GM21717 (cell line): ENCODE data around the gene PRKAR1B.

Source experiments
- ATAC-seq: cut with Tn5 transposase; IDR thresholded peaks from one replicate; pipeline ENCODE4 v1.9.1; 2021; ENCODE audit warnings: mild to moderate bottlenecking, moderate library complexity; ENCODE audit not compliant: unreplicated experiment

PRKAR1B gene

DNA sequence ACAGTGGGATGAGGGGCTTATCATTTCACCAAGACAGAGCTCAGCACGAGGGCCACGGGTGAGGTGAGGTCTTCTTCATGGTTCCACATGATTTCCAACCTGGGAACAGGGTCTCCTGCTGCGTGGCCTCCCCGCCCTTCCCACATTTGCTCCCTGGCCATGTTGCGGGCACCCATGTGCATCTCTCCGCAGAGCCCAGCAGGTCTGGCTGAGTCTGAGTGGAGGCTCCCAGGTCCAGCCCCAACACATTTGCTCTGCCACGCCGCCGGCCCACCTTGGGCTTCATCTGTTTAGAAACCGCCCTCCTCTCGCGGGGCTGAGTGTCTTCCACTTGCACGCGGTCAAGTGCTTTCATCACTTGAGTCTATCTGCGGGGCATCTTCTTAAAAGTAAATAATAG is 14.8 kb upstream of the PRKAR1B start:
- no peak for ATAC-seq

DNA sequence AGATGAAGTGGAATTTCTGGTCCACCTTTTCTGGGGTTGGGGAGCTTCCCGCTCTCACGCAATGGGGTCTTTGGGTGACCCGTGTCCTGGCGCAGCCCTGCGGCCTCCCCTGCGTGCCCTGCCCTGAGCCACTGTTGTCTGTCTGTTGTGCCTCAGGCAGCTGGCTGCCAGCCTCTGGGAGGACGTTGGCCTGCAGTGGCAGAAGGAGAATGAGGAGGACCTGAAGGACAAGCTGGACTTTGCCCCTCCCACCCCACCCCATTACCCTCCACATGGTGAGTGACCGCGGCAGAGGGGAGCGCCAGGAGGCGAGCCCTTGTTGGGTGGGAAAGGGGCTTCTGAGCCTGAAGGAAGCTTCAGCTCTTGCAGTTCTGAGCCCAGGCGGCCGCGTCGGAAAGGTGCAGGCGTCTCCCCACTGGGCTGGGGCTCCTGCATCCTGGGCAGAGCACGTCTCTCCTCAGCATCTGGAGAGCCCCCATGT is 14.2 kb upstream of the PRKAR1B start:
- no peak for ATAC-seq

DNA sequence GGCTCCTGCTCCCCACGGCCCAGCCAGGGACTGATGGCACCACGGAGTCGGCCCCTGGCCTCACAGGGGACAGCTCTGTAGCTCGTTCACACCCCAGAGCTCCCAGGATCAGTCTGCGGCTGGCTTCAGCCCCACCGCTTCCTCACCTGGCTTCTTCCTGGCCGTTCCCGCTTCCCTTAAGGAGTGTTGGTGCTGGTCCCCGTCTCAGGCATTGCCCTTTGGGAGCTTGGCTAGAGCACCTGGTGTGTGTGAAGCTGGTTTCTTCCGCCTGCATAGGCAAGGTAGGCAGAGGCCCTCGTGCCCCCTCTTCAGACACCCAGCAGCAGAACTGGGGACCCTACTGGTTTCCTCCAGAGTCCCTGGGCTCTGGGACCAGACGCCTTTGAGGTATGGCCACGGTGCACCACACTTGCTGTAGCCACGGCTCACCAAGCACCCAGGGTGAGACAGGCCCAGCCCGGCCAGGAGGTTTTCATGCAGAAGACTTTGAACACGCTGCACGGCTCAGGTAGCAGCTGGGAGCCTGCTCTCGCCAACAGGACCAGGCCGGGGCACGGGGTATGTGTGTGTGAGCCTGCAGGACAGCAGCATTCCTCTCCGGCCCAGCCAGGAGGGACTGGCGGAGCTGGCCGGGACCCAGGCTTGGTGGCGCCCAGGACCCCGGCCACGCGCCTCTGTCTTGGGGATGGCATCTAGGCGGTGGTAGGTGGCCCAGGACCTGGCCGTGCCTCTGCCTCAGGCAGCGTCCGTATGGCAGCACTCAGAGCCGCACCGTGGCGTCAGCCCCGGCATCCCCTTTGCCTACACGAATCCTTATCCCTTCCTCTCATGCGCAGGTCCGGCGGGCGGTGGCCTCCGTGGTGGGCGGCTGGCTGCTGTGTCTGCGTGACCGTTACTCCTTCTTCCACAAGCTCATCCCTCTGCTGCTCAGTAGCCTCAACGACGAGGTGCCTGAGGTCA is 13.2 kb upstream of the PRKAR1B start:
- ATAC-seq, result no peak

DNA sequence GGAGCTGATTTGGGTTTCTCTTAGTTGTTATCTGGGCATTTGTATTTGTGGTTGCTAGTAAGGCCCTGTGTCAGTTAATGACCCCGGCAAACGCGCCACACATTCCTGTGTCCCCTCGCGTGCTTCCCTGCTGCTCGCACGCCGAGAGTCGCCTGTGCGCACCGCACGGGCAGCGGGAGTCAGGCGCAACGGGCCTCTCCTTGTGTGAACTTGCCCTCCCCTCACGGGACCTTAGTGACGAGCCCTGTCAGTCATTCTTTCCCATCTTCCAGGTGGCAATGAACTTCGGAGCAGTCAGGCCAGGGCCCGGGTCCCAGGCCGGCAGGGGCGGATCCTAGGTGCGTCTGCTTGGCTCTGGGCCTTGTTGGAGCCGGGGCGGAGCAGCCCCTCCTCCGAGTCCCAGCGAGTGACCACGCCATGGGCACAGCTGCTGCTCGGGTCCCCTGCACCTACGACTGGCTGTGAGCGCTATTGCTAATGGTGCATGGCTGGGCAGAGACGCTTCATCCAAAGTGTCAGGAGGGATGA is 12.4 kb upstream of the PRKAR1B start:
- no peak for ATAC-seq

DNA sequence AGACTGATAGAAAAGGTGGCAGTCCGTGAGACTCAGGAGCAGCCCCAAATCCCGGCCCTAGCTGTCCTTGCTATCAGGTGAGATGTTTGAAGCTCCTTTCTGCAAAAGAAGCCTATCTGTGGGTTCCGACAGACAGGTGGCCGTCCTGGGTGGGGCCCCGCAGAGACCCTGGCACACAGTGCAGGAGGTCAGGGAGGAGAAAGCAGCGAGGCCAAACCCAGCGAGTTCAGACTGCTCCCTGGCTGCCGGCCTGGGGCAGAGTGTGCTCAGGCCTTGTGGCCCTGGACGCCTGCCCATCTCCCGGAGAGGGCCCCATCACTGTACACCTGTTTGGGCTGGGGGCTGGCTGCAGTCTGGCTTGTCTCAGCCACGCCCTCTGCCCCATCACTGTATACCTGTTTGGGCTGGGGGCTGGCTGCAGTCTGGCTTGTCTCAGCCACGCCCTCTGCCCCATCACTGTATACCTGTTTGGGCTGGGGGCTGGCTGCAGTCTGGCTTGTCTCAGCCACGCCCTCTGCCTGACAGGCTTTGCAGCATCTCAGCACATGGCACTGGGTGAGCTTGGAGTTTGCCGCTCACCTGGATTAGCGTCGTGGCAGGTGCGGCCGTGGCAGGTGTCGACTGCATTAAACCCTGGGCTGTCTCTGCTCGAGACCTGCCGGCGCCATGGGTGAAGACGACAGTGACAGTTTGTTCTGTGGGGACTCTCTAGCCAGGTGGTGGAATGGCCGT is 11.8 kb upstream of the PRKAR1B start:
- ATAC-seq, result no peak

DNA sequence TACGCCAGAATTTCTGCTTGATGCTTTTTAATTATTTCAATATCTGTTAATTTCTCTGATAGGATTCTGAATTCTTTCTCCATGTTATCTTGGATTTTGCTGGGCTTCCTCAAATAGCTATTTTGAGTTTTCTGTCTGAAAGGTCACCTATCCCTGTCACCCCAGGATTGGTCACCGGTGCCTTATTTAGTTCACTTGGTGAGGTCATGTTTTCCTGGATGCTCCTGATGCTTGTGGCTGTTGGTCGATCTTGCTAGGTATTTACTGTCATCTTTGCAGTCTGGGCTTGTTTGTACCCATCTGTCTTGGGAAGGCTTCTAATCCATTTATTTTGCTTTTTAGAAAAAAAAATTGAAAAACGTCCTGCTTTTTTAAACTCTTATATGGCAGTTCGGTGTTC is 11.2 kb upstream of the PRKAR1B start:
- ATAC-seq, result no peak

DNA sequence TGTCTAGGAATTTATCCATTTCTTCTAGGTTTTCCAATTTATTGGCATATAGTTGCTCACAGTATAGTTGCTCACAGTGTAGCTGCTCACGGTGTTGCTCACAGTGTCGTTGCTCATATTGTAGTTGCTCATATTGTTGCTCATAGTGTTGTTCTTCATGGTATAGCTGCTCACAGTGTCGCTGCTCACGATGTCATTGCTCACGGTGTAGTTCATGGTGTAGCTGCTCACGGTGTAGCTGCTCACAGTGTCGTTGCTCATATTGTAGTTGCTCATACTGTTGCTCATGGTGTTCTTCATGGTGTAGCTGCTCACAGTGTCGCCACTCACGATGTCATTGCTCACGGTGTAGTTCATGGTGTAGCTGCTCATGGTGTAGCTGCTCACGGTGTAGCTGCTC is 7.7 kb upstream of the PRKAR1B start:
- no peak for ATAC-seq

DNA sequence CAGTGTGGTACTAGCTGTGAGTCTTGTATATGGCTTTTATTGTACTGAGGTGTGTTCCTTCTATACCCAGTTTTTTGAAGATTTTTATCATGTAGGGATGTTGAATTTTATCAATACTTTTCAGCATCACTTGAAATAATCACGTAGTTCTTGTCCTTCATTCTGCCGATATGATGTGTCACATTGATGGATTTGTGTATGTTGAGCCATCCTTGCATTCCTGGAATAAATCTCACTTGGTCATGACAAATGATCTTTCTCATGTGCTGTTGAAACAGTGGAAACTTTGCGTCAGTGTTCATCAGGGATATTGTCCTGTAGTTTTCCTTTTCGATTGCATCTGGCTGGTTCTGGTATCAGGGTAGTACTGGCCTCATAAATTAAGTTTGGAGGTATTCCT is 7.1 kb upstream of the PRKAR1B start:
- no peak for ATAC-seq

DNA sequence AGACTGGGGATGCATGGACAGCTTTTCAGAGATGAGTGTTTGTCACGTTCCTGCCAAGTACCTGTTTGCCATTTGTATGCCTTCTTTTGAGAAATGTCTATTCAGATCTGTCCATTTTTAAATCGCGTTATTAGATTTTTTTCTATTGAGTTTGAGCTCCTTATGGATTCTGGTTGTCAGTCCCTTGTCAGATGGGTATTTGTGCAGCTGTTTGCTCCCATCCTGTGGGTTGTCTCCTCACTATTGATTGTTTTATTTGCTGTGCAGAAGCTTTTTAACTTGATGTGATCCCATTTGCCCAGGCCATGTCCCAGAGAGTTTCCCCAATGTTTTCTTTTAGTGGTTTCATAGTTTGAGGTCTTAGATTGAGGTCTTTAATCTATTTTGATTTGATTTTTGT is 5.5 kb upstream of the PRKAR1B start:
- no peak for ATAC-seq

DNA sequence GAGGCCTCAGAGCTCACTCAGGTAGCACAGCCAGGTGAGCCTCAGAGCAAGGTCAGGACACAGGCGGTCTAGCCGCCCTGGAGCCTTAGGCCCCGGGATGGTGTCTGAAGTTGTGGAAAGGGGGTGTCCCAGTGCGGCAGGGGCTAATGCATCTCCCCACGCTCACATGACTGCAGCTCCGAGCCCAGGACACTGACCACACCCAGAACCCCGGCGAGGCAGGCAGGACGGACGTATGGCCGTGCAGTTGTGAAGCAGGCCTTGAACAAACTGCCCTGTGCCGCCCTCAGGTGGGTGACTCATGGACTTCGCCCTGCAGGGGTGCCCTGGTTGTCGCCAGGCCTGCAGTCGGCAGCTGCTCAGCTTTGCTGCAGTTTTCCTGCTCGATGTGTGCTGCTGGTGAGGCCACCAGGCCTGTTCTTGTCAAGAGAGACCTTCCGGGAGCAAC is 5.0 kb upstream of the PRKAR1B start:
- ATAC-seq, result no peak

DNA sequence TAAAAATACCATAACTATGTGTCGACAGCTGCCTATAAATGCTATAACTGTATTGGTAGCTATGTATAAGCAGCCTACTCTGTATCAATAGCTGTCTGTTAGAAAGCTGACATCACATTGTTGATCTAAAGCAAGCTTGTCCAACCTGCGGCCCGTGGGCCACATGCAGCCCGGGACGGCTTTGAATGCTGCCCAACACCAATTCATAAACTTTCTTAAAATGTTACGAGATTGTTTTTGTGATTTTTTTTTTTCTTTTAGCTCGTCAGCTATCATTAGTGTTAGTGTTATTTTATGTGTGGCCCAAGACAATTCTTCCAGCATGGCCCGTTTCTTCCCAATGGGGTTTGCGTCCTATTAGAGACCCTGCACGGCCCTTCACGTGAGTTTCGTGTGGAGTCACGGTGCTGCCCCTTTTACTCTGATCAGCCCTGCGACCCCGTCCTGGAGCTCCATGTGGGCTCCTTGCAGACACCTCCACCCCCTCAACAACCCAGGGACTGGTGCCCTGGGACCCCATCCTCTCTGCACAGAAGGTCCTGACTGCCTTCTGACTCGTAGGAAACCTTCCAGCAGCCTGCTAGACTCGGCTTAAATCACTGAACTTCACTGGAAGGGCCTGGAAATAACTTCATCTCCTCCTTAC is 4.5 kb upstream of the PRKAR1B start:
- ATAC-seq, result no peak

DNA sequence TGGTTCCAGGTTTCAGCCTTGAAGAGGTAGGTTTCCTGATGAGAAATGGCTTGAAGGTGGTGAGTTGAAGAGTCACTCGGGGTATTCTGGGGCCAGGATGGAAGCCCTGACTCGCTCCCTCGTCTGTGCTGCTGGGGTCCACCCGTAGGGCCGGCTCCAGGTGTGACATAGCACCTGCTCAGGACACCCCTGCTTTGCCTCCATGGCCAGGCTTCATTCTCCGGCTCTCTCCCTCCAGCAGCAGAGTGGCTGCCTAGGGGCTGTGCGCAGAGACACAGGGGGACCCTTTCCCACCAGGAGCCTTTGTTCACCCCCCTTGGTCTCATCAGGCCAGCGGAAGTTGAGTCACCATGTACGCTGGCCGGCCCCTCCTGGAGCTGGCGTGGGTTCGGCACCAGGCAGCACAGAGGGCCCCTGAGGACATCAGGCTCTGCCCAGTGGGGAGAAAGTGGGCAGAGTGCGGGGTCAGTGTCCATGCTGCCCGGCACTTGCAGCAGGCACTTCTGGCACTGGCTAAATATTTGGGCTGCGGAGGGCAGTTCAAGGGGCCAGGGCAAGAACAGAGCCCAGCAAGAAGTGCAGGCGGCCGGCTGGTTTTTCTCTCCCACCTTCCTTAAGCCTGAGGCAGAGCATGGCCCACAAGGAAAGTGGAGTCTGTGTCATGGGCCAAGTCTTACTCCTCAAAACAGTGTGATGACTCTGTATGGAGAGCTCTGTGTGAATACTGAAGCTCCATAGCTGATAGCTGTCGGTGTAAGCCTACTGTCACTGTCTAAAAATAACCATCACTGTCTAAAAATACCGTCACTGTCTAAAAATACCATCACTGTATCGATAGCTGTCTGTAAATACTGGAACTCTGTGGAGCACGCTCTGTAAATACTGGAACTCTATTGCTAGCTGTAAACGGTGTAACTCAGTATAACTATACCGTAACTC is 3.7 kb upstream of the PRKAR1B start:
- no peak for ATAC-seq

DNA sequence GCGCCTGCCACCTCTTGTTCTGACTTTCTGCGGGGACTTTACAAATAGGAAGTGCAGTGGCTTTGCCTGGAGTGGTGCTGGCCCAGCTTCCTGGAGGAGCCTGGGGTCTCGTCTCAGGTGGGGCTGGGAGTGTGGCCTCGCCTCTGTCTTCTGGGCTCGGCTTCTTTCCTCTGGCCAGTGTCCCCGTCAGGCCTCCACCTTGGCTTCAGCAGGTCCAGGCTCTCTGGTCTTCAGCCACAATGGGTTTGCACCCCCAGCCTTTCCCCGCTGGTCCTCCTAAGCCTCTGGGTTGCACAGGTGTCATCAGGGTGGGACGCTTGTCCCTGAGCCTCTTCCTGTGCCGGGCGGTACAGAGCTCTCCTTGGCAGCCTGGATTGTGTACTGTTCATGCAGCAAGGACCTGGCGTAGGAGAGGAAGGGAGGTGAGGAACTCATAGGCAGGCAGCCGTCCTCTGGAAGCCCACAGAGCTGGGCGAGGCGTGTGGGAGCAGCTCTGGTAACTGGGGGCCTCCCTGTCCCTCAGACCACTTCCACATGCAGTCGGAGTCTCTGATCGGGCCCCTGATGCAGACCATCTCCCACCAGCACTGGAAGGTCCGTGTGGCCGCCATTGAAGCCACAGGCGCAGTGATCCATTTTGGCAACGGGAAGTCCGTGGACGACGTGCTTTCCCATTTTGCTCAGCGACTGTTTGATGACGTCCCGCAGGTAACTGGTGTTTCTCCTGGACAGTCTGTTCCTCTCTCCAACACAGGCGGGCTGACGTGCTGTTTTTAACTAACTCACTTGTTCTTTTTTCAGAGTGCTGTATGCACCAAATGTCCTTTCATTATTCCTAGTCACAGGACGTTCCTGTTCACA is 2.3 kb upstream of the PRKAR1B start:
- no peak for ATAC-seq

DNA sequence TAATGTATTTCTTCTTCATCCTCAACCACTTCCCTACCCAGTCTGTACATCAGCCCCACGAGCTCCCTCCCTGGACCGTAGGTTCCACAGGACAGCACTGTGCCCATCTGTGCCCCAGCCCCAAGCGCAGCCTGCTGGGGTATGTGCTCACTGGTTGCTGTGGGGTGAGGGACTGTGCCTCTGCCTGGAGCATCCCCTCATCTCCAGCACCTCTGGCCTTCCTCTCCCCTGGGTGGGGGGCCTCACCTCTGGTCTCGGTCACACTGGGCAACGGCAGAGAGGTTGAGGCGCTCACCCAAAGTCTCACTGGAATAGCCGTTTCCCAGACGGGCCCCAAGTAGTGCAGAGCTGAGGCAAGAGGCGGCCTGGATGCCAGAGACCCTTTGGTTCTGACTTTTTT is 1.5 kb upstream of the PRKAR1B start:
- no peak for ATAC-seq

DNA sequence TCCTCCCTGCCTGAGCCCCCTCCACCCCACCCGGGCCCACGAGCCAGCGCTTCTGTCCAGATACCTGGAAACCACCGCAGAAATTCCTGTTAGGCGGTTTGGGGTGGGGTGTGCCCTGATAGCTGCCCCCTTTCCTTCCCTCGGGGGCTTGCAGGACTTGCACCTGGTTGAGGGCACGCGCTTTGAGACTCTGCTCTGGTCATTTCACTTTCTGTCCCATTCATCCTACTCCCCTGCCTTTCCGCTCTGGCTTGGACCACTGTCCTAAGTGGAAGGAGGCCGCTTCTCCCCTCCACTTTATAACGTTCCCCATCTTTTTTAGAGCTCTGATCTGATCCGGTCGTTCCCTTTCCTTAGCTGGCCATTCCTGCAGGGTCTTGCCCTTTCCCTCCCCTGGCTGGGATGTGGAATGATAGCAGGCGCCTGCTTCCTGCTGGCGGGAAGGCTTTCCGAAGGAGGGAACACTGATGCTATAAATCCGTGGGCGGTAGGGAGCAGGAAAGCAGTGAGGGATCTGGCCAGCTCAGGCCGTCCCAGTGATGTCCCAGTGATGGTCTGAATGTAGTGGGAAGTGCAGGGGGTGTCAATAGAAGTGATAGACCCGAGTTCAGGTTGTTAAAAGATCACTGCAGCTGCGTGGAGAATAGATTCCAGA is 852 bp upstream of the PRKAR1B start:
- ATAC-seq, result no peak

DNA sequence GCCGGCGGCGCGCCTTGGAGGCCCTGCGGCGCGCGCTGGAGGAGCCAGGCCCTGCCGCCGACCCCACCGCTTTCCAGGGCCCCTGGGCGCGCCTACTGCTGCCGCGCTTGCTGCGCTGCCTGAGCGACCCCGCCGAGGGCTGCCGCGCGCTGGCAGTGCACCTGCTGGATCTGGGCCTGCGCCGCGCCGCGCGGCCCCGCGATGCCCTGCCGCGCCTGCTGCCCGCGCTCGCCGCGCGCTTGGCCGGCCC is 302 bp downstream of the PRKAR1B start:
- peak; percentile 16 for ATAC-seq

DNA sequence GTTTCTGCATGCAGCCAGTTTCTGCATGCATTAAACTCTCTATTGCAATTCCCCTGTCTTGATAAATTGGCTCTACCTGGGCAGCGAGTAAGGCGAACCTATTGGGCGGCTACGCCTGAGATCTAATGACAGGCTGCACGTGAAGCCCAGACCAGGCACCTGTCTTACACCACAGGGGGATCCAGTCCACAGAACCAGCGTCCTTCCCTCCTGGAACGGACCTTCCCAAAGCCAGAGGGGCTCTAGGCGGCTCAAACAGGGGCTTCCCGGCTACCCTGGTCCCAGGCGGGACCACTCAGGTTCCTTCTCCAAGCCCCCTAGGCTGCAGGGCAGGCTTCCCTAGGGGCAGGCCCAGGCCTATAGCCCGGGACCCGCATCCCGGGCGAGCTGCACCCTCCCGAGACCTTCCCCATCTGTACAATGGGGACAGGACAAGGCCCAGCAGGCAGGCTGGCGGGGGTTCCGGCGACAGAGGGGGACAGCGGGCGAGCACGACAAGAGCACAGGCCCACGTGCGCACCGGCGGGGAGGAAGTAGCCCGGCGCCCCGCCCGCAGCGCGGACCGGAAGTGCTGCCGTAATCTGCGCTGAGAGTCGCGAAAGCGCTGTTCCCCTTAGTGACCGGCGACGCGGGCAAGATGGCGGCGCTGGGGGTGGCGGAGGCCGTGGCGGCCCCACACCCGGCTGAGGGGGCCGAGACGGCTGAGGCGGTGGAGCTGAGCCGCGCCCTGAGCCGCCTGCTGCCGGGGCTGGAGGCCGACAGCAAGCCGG is 812 bp downstream of the PRKAR1B start, which contains the start of gene DNAAF5:
Gene DNAAF5, plus strand, starts transcription at position 616 of the 770 bp plus-strand sequence. Its CDS starts 22 bp downstream, at position 638.
- peak; percentile 81 for ATAC-seq
